Measurements from ENCODE around the gene SSTR5.
A peak's percentile ranks its signal among the peaks of the same experiment; 100 is the strongest.

The SSTR5 gene

GRCh38 chr16:1072526-1073261 is at the start of gene SSTR5:
Gene SSTR5, plus strand, starts transcription at chr16:1072747. Its CDS starts 6,122 bp downstream, at chr16:1078869.
- no peak for DNase-seq

GRCh38 chr16:1024138-1024537 is 48.4 kb upstream of the SSTR5 start:
- no peak for DNase-seq

- peak; percentile 31 for DNase-seq
Measured at GRCh38 chr16:1025183-1025809, 47.3 kb upstream of the SSTR5 start.

- DNase-seq = no peak
Measured at GRCh38 chr16:1026057-1026783, 46.3 kb upstream of the SSTR5 start.

GRCh38 chr16:1026784-1027500 is 45.6 kb upstream of the SSTR5 start:
- no peak for DNase-seq

- DNase-seq = no peak
Measured at GRCh38 chr16:1027501-1027815, 45.1 kb upstream of the SSTR5 start.

- DNase-seq = no peak
Measured at GRCh38 chr16:1028056-1028455, 44.5 kb upstream of the SSTR5 start.

GRCh38 chr16:1028524-1029258 is 43.9 kb upstream of the SSTR5 start:
- no peak for DNase-seq

- no peak for DNase-seq
Measured at GRCh38 chr16:1029259-1029545, 43.3 kb upstream of the SSTR5 start.

GRCh38 chr16:1030473-1030901 is 42.1 kb upstream of the SSTR5 start:
- DNase-seq = no peak

GRCh38 chr16:1031666-1032065 is 40.9 kb upstream of the SSTR5 start:
- no peak for DNase-seq

GRCh38 chr16:1032607-1033006 is 39.9 kb upstream of the SSTR5 start:
- DNase-seq = no peak

- DNase-seq = no peak
Measured at GRCh38 chr16:1033128-1033679, 39.3 kb upstream of the SSTR5 start.

- no peak for DNase-seq
Measured at GRCh38 chr16:1034230-1035065, 38.1 kb upstream of the SSTR5 start.

- no peak for DNase-seq
Measured at GRCh38 chr16:1035066-1035415, 37.5 kb upstream of the SSTR5 start.

GRCh38 chr16:1036166-1036565 is 36.4 kb upstream of the SSTR5 start:
- no peak for DNase-seq

- no peak for DNase-seq
Measured at GRCh38 chr16:1036726-1037393, 35.7 kb upstream of the SSTR5 start.

GRCh38 chr16:1037394-1038257 is 34.9 kb upstream of the SSTR5 start:
- DNase-seq = no peak

GRCh38 chr16:1038932-1039331 is 33.6 kb upstream of the SSTR5 start:
- DNase-seq = no peak

- no peak for DNase-seq
Measured at GRCh38 chr16:1039762-1040161, 32.8 kb upstream of the SSTR5 start.

Data from activated CD4-positive, alpha-beta T cell treated with anti-CD3 and anti-CD28 coated beads for 48 hours (primary cell).